ENCODE data around the gene HM13.

DNA sequence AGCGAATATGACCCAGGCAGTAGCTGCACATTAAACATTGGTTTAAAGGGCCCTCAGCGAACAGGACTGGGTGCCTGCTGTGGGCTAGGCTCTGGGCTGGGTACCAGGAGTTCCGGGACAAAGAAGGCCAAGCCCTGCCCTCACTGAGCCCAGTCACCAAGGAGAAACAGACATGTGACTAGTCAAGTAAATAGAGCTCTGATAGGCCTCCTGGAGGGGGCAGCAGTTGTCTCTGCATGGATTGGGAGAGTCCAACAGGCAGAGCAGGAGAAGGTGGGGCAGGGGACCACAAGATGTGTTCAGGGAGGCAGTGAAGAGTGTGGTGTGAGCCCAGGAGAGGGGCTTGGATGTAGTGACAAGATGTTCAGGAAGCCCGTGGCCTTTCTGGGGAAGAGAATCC lies 3.1 kb downstream of the HM13 start:
- TF ChIP-seq BHLHE40 (IDR thresholded peaks at IDR 0.05; ENCODE audit: low read depth, low read length) (no peak), RAD21 (IDR thresholded peaks at IDR 0.05; ENCODE audit: low read length) (0 out of 2 replicates have a peak, but pooled peaks have one; percentile 6), POLR2A (IDR thresholded peaks at IDR 0.05; ENCODE audit: low read depth, low read length) (no peak), CHD1 (IDR thresholded peaks at IDR 0.05; ENCODE audit: low read depth, low read length) (no peak), MAFK (IDR thresholded peaks at IDR 0.05; ENCODE audit: low read depth, low read length) (no peak)
- TF ChIP-seq, protein P1, sequence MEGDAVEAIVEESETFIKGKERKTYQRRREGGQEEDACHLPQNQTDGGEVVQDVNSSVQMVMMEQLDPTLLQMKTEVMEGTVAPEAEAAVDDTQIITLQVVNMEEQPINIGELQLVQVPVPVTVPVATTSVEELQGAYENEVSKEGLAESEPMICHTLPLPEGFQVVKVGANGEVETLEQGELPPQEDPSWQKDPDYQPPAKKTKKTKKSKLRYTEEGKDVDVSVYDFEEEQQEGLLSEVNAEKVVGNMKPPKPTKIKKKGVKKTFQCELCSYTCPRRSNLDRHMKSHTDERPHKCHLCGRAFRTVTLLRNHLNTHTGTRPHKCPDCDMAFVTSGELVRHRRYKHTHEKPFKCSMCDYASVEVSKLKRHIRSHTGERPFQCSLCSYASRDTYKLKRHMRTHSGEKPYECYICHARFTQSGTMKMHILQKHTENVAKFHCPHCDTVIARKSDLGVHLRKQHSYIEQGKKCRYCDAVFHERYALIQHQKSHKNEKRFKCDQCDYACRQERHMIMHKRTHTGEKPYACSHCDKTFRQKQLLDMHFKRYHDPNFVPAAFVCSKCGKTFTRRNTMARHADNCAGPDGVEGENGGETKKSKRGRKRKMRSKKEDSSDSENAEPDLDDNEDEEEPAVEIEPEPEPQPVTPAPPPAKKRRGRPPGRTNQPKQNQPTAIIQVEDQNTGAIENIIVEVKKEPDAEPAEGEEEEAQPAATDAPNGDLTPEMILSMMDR (conservative IDR thresholded peaks at IDR 0.05; ENCODE audit: low read depth, low read length): peak; percentile 38

Data from IMR-90 (cell line).